ENCODE measurements around the gene ELK4.
A peak's percentile ranks its signal among the peaks of the same experiment; 100 is the strongest.

ELK4 gene

GRCh38 chr1:205676002-205676401 is 44.2 kb upstream of the ELK4 start:
- Histone ChIP-seq H3K4me3 (ENCODE audit: low read length, poor library complexity, severe bottlenecking) (no peak overlapping the region), H3K4me2 (ENCODE audit: low read depth, low read length, poor library complexity, severe bottlenecking) (peak overlapping the region; percentile 98), H3K36me3 (ENCODE audit: insufficient read depth, low read length) (no peaks in the 10 kb centered on the region), H3K79me2 (ENCODE audit: insufficient read depth, low read length) (peaks cover 66% of the 10 kb centered on the region), H3K9me2 (replicated peaks; ENCODE audit: low read depth, low read length) (no peaks in the 10 kb centered on the region), H3F3A (ENCODE audit: low read depth) (0 out of 2 replicates have a peak, but pooled peaks cover 2% of the 10 kb centered on the region), H3K27me3 (ENCODE audit: insufficient read depth, low read length, poor library complexity, severe bottlenecking) (no peaks in the 10 kb centered on the region), H3K4me1 (ENCODE audit: insufficient read depth, low read length, poor library complexity, severe bottlenecking) (peaks cover 52% of the 10 kb centered on the region), H4K20me1 (ENCODE audit: insufficient read depth, low read length, poor library complexity, severe bottlenecking) (peaks cover 4% of the 10 kb centered on the region), H2AFZ (ENCODE audit: low read length) (no peak overlapping the region), H3K9me3 (ENCODE audit: insufficient read depth, low read depth, low read length) (no peaks in the 10 kb centered on the region), H3K9ac (ENCODE audit: low read depth, low read length, poor library complexity, severe bottlenecking) (no peak overlapping the region)
- TF ChIP-seq CTCF (conservative IDR thresholded peaks at IDR 0.05; ENCODE audit: low read length) (no peak), EZH2phosphoT487 (IDR thresholded peaks at IDR 0.05; ENCODE audit: borderline replicate concordance) (no peak)

- no peaks in the 10 kb centered on the region for H3K36me3 ChIP-seq (ENCODE audit: insufficient read depth, low read length)
- H3K4me1 ChIP-seq (ENCODE audit: insufficient read depth, low read length, poor library complexity, severe bottlenecking): peaks cover 46% of the 10 kb centered on the region
- H3K4me2 ChIP-seq (ENCODE audit: low read depth, low read length, poor library complexity, severe bottlenecking): peak overlapping the region; percentile 98
- no peaks in the 10 kb centered on the region for H3K27me3 ChIP-seq (ENCODE audit: insufficient read depth, low read length, poor library complexity, severe bottlenecking)
- H3K9ac ChIP-seq (ENCODE audit: low read depth, low read length, poor library complexity, severe bottlenecking): peak overlapping the region; percentile 34
- H3K79me2 ChIP-seq (ENCODE audit: insufficient read depth, low read length): peaks cover 74% of the 10 kb centered on the region
- H3K4me3 ChIP-seq (ENCODE audit: low read length, poor library complexity, severe bottlenecking): no peak overlapping the region
- H3K9me2 ChIP-seq (replicated peaks; ENCODE audit: low read depth, low read length): no peaks in the 10 kb centered on the region
- no peak overlapping the region for H2AFZ ChIP-seq (ENCODE audit: low read length)
- no peak for TF ChIP-seq EZH2phosphoT487 (IDR thresholded peaks at IDR 0.05; ENCODE audit: borderline replicate concordance)
- H4K20me1 ChIP-seq (ENCODE audit: insufficient read depth, low read length, poor library complexity, severe bottlenecking): peaks cover 4% of the 10 kb centered on the region
- H3F3A ChIP-seq (ENCODE audit: low read depth): no peaks in the 10 kb centered on the region
- H3K9me3 ChIP-seq (ENCODE audit: insufficient read depth, low read depth, low read length): no peaks in the 10 kb centered on the region
These were observed 43.4 kb upstream of the ELK4 start for GRCh38 chr1:205675247-205675646.

GRCh38 chr1:205672970-205673369 is 41.2 kb upstream of the ELK4 start:
- H3K27me3 ChIP-seq (ENCODE audit: insufficient read depth, low read length, poor library complexity, severe bottlenecking): no peaks in the 10 kb centered on the region
- no peak overlapping the region for H2AFZ ChIP-seq (ENCODE audit: low read length)
- H3K4me3 ChIP-seq (ENCODE audit: low read length, poor library complexity, severe bottlenecking): no peak overlapping the region
- no peaks in the 10 kb centered on the region for H3F3A ChIP-seq (ENCODE audit: low read depth)
- no peak overlapping the region for H3K9ac ChIP-seq (ENCODE audit: low read depth, low read length, poor library complexity, severe bottlenecking)
- no peaks in the 10 kb centered on the region for H3K36me3 ChIP-seq (ENCODE audit: insufficient read depth, low read length)
- H3K79me2 ChIP-seq (ENCODE audit: insufficient read depth, low read length): peaks cover 78% of the 10 kb centered on the region
- no peaks in the 10 kb centered on the region for H3K9me2 ChIP-seq (replicated peaks; ENCODE audit: low read depth, low read length)
- no peak for TF ChIP-seq CTCF (conservative IDR thresholded peaks at IDR 0.05; ENCODE audit: low read length)
- no peak for TF ChIP-seq EZH2phosphoT487 (IDR thresholded peaks at IDR 0.05; ENCODE audit: borderline replicate concordance)
- H3K4me1 ChIP-seq (ENCODE audit: insufficient read depth, low read length, poor library complexity, severe bottlenecking): peaks cover 53% of the 10 kb centered on the region
- H3K9me3 ChIP-seq (ENCODE audit: insufficient read depth, low read depth, low read length): no peaks in the 10 kb centered on the region
- peaks cover 4% of the 10 kb centered on the region for H4K20me1 ChIP-seq (ENCODE audit: insufficient read depth, low read length, poor library complexity, severe bottlenecking)
- H3K4me2 ChIP-seq (ENCODE audit: low read depth, low read length, poor library complexity, severe bottlenecking): no peak overlapping the region

- Histone ChIP-seq H3K4me2 (ENCODE audit: low read depth, low read length, poor library complexity, severe bottlenecking) (no peak overlapping the region), H3K9me3 (ENCODE audit: insufficient read depth, low read depth, low read length) (no peaks in the 10 kb centered on the region)
These were observed 40.6 kb upstream of the ELK4 start for GRCh38 chr1:205672395-205672889.

More at GRCh38 chr1:205672395-205672889, 40.6 kb upstream of the ELK4 start:
- Histone ChIP-seq H2AFZ (ENCODE audit: low read length) (no peak overlapping the region), H3K27me3 (ENCODE audit: insufficient read depth, low read length, poor library complexity, severe bottlenecking) (no peaks in the 10 kb centered on the region), H3F3A (ENCODE audit: low read depth) (no peaks in the 10 kb centered on the region), H3K9me2 (replicated peaks; ENCODE audit: low read depth, low read length) (no peaks in the 10 kb centered on the region), H3K36me3 (ENCODE audit: insufficient read depth, low read length) (no peaks in the 10 kb centered on the region), H3K9ac (ENCODE audit: low read depth, low read length, poor library complexity, severe bottlenecking) (no peak overlapping the region), H3K4me1 (ENCODE audit: insufficient read depth, low read length, poor library complexity, severe bottlenecking) (peaks cover 51% of the 10 kb centered on the region), H4K20me1 (ENCODE audit: insufficient read depth, low read length, poor library complexity, severe bottlenecking) (no peaks in the 10 kb centered on the region), H3K4me3 (ENCODE audit: low read length, poor library complexity, severe bottlenecking) (no peak overlapping the region), H3K79me2 (ENCODE audit: insufficient read depth, low read length) (peaks cover 79% of the 10 kb centered on the region)
- TF ChIP-seq CTCF (conservative IDR thresholded peaks at IDR 0.05; ENCODE audit: low read length) (0 out of 2 replicates have a peak, but pooled peaks have one; percentile 10), EZH2phosphoT487 (IDR thresholded peaks at IDR 0.05; ENCODE audit: borderline replicate concordance) (no peak)
